HT-29 (cell line): Measurements from ENCODE around the gene FAM168A. TPM values are rescaled to one million over a fixed set of nuclear protein-coding genes. Genes with fewer than 3 reads are reported as not detected.
A peak's percentile ranks its signal among the peaks of the same experiment; 100 is the strongest.

Experiments used
- DNase-seq: peaks from one replicate; pipeline ENCODE4 v3.0.0-alpha.2; 2015; ENCODE audit warnings: low spot score
- total RNA-seq: library from RNA; depleted of rRNA; stranded (reverse); fragments of >200 nt; shearing (Covaris generic); gene quantifications from 2 replicates; pipeline ENCODE4 v1.2.3, GENCODE V29; 2014

Gene FAM168A
- total RNA-seq, 1 experiment from 2014 or later = 8.1 TPM

- no peak for DNase-seq
Observed at GRCh38 chr11:73429121-73429750, 168.7 kb downstream of the FAM168A start.

- DNase-seq = no peak
Observed at GRCh38 chr11:73428699-73429098, 169.2 kb downstream of the FAM168A start.

- no peak for DNase-seq
Observed at GRCh38 chr11:73428227-73428626, 169.7 kb downstream of the FAM168A start.

- DNase-seq = no peak
Observed at GRCh38 chr11:73426219-73426850, 171.6 kb downstream of the FAM168A start.

- no peak for DNase-seq
Observed at GRCh38 chr11:73425108-73425507, 172.8 kb downstream of the FAM168A start.

- no peak for DNase-seq
Observed at GRCh38 chr11:73423506-73423905, 174.4 kb downstream of the FAM168A start.

- no peak for DNase-seq
Observed at GRCh38 chr11:73422886-73423285, 175.0 kb downstream of the FAM168A start.

- DNase-seq = no peak
Observed at GRCh38 chr11:73420136-73420535, 177.8 kb downstream of the FAM168A start.

GRCh38 chr11:73416786-73417185, 181.1 kb downstream of the FAM168A start:
- DNase-seq = no peak

GRCh38 chr11:73415854-73416615, 181.9 kb downstream of the FAM168A start:
- DNase-seq = no peak

GRCh38 chr11:73414977-73415651, 182.8 kb downstream of the FAM168A start:
- no peak for DNase-seq

GRCh38 chr11:73413256-73413655, 184.7 kb downstream of the FAM168A start:
- DNase-seq = no peak

- DNase-seq = no peak
Observed at GRCh38 chr11:73412308-73412707, 185.6 kb downstream of the FAM168A start.

GRCh38 chr11:73411031-73411430, 186.9 kb downstream of the FAM168A start:
- DNase-seq = no peak

GRCh38 chr11:73410627-73411026, 187.3 kb downstream of the FAM168A start:
- no peak for DNase-seq

- no peak for DNase-seq
Observed at GRCh38 chr11:73409431-73409830, 188.5 kb downstream of the FAM168A start.

GRCh38 chr11:73406619-73407018, 191.3 kb downstream of the FAM168A start:
- no peak for DNase-seq

- DNase-seq = no peak
Observed at GRCh38 chr11:73406131-73406530, 191.8 kb downstream of the FAM168A start.

- DNase-seq = no peak
Observed at GRCh38 chr11:73405146-73405510, 192.8 kb downstream of the FAM168A start.

- no peak for DNase-seq
Observed at GRCh38 chr11:73404506-73405145, 193.3 kb downstream of the FAM168A start.

GRCh38 chr11:73404048-73404447, 193.9 kb downstream of the FAM168A start:
- DNase-seq = peak; percentile 53

GRCh38 chr11:73403541-73403940, 194.4 kb downstream of the FAM168A start:
- no peak for DNase-seq
